Neural cell (in vitro differentiated cells): Measurements from ENCODE around the gene CYP11A1.

Source experiments
- POLR2AphosphoS5 ChIP-seq: IDR thresholded peaks from 2 replicates; pipeline ENCODE4 v1.6.1; 2012
- TF ChIP-seq, protein P1 (sequence below): fragments of 450-650 bp; IDR thresholded peaks from 2 replicates; pipeline ENCODE4 v1.5.1; 2014; ENCODE audit warnings: antibody characterized with exemption, mild to moderate bottlenecking, moderate library complexity; ENCODE audit not compliant: poor library complexity, severe bottlenecking

DNA sequence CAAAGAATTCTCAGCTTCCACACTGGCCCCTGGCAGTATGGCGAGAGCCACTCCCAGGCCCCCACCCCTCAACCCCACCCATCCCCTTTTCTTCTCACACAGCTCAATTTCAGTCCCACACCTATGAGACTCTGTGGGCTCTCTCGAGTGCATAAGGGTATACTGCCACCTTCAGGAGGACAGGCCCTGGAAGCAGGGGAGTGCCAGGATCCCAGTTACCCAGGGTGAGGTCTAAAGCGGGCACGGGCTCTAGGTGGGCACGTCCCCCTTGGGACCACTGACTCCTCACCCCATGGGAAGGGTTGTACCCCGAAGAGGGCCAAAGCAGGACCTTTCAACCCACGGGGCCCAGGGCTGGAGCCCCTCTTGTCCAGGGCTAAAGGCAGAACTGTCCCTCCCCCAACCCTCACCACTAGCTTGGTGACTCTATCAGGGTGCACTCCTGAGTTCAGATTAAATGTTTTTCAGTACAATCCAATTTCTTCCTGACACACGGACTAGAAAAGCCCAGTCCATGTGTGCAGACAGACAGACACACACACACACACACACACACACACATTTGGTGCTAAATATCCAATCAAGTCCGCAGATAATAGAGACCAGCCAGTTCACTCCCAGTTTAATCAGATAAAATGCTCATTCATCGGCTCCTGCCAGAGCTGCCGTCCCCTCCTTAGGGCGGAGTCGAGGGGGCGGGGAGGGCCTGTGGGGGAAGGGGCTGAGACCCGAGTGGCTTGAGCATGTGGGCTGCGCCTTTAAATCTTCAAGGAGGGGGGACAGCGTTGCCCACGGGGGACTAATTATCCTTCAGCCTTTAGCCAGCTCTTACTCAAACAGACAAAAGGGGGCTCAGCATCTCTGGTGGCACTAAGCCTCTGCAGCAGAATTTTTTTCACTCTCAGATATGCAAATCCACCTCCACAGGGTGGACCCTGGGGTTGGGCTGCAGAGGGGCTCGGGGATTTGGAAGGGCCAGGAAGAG lies 59.3 kb downstream of the CYP11A1 start:
- TF ChIP-seq, protein P1, sequence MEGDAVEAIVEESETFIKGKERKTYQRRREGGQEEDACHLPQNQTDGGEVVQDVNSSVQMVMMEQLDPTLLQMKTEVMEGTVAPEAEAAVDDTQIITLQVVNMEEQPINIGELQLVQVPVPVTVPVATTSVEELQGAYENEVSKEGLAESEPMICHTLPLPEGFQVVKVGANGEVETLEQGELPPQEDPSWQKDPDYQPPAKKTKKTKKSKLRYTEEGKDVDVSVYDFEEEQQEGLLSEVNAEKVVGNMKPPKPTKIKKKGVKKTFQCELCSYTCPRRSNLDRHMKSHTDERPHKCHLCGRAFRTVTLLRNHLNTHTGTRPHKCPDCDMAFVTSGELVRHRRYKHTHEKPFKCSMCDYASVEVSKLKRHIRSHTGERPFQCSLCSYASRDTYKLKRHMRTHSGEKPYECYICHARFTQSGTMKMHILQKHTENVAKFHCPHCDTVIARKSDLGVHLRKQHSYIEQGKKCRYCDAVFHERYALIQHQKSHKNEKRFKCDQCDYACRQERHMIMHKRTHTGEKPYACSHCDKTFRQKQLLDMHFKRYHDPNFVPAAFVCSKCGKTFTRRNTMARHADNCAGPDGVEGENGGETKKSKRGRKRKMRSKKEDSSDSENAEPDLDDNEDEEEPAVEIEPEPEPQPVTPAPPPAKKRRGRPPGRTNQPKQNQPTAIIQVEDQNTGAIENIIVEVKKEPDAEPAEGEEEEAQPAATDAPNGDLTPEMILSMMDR, result peak; percentile 90
- no peak for TF ChIP-seq POLR2AphosphoS5
